Measurements from ENCODE around the gene PROK1. TPM values are rescaled to one million over a fixed set of nuclear protein-coding genes. Genes with fewer than 3 reads are reported as not detected.

Gene PROK1
- total RNA-seq, 1 donor from 2014 or later: 0.15 TPM

Other genes starting within 250 kb of the PROK1 start
- 3.8 and 3.9 TPM in 2 replicates for gene KCNC4, start 240.8 kb upstream of the PROK1 start, total RNA-seq
- gene RBM15, start 111.8 kb upstream of the PROK1 start, total RNA-seq: 55.2 and 57.4 TPM in 2 replicates
- gene SLC16A4, start 60.1 kb upstream of the PROK1 start, total RNA-seq: 0.15 and 0.56 TPM in 2 replicates
- gene LAMTOR5, start 43.5 kb upstream of the PROK1 start, total RNA-seq: 142 and 146 TPM in 2 replicates
- gene KCNA10, start 68.0 kb downstream of the PROK1 start, total RNA-seq: not detected in 2 replicates
- gene KCNA2, start 155.2 kb downstream of the PROK1 start, total RNA-seq: 10.7 and 12.9 TPM in 2 replicates
- 113 and 115 TPM in 2 replicates for gene KCNA3, start 223.8 kb downstream of the PROK1 start, total RNA-seq